ENCODE measurements around the gene SMAGP.
"Not testable (repeated sequence)": the region's sequence is repeated elsewhere in the genome, so short reads cannot be mapped to it uniquely, and the experiment has no call there.

SMAGP gene

DNA sequence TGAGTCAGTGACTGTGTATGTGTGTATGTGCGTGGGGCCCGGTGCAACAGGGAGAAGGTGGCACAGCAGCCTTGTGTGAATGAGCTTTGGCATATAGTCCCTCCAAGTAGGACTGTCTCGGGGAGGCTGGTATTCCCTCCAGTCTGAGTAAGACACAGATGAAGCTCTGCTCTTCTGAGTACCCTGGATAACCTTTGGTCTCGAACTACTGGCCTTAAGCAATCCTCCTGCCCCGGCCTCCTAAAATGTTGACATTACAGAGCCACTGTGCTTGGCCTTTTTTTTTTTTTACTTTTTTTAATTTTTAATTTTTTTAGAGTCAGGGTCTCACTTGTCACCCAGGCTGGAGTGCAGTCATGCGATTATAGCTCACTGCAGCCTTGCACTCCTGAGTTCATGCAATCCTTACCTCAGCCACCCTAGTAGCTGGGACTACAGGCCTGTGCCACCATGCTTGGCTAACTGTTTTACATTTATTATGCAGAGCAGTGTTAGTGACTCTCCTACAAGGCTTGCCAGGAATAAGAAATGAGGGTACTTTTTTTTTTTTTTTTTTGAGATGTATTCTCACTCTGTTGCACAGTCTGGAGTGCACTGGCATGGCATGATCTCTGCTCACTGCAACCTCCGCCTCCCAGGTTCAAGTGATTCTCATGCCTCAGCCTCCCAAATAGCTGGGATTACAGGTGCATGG is 41.0 kb downstream of the SMAGP start:
- in situ Hi-C loops (cut with MboI; ENCODE audit: low sequenced_read_pairs) = no loop called here

DNA sequence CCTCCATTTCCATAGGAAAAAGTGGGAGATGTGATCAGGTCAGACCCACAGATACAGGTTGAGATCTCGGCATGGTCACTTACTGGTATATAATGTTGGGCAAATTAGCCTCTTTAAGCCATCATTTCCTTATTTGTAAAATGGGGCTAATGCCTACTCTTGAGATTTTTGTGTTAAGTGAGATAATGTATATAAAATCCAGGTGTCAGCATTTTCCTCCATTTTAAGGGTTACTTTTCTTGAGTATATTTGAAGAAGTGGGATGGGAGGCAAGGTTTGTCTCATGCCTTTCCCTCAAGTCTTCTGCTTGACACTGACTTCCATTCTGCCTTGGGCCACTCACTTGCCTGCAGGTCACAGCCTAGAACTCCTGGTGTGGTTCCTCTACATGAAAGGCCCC is 42.3 kb downstream of the SMAGP start:
- in situ Hi-C loops (cut with MboI; ENCODE audit: low sequenced_read_pairs) = no loop called here

DNA sequence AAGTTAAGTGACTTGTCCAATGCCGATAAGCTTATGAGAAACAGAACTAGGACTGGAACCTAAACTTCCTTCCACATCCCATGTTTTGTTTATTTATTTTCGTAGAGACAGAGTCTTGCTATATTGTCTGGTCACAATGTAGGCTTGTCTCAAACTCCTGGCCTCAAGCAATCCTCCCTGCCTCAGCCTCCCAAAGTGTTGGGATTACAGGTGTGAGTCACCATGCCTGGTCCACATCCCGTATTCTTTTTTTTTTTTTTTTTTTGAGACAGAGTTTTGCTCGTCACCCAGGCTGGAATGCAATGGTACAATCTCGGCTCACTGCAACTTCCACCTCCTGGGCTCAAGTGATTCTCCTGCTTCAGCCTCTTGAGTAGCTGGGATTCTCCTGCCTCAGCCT is 43.1 kb downstream of the SMAGP start:
- in situ Hi-C loops (cut with MboI; ENCODE audit: low sequenced_read_pairs) = not testable (repeated sequence)

DNA sequence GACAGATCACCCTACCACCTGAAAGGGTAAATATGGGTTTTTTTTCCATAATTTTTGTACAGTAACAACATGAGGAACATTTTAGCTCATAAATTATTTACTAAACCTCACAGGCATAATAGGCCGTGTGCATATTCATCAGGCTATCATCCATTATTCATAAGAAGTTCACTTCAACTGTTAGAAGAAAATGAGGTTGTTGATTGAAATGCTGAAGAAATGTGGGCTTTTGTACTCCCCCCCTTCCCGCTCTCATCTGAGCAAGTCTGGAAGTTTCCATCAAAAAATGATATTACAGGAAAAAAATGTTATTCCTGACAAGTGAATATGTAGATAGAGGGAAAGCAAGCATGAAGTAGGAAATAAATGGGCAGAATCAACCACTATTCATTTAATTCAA is 44.4 kb downstream of the SMAGP start:
- in situ Hi-C loops (cut with MboI; ENCODE audit: low sequenced_read_pairs) = no loop called here

DNA sequence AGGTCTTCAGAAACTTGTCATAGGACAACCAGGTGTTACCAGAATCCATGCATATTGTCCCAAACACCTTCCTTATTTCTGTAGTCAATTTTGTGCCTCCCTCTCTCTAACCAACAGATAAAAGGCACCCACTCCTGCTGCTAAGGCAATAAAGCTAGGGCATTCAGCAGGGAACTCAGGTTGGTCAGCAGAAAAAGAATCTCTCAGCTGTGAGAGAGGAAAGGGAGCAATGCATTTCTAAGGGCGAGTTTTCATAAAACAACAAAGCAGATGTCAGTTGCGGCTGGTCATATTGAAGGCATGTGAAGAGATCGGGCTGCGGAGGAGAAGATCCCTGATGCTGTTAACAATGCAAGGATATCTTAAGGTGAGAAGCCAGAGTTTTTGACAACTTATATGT is 45.0 kb downstream of the SMAGP start:
- in situ Hi-C loops (cut with MboI; ENCODE audit: low sequenced_read_pairs) = no loop called here

DNA sequence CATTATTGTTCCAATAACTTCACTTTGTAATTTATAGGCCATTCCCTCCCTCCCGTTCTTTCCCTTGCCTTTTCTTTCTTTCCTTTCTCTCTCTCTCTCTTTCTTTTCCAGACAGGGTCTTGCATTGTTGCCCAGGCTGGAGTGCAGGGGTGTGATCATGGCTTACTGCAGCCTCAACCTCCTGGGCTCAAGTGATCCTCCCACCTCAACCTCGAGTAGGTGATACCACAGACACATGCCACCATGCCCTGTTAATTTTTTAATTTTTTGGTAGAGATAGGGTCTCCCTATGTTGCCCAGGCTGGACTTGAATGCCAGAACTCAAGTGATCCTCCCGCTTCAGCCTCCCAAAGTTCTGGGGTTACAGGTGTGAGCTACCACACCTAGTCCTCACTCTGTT is 45.6 kb downstream of the SMAGP start:
- in situ Hi-C loops (cut with MboI; ENCODE audit: low sequenced_read_pairs) = no loop called here

DNA sequence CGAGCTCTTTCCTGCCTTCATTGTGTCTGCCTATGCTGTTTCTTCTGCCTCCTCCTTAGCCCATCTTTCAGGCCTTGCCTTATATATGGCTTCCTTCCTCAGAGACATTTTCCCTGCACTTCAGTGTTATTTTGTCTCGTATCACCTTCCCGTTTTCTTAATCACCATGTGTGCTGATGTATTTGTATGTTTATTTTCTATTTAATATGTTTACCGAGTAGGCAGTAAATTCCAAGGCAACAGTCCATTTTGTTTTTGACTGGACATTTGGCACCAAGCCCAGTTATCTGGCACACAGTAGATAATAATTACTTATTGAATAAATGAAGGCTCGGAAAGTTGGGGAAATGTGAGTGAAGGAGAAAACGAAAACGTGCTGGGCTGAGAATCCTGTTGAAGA is 47.8 kb downstream of the SMAGP start:
- in situ Hi-C loops (cut with MboI; ENCODE audit: low sequenced_read_pairs) = no loop called here

DNA sequence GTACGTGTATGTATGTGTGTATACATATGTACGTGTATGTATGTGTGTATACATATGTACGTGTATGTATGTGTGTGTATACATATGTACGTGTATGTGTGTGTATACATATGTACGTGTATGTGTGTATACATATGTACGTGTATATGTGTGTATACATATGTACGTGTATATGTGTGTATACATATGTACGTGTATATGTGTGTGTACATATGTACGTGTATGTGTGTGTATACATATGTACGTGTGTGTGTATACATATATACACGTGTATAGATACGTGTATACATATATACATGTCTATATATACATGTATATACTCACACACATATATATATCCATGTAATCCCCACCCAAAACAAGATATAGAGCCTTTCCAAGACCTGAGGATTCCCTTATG is 50.4 kb downstream of the SMAGP start:
- in situ Hi-C loops (cut with MboI; ENCODE audit: low sequenced_read_pairs) = not testable (repeated sequence)

DNA sequence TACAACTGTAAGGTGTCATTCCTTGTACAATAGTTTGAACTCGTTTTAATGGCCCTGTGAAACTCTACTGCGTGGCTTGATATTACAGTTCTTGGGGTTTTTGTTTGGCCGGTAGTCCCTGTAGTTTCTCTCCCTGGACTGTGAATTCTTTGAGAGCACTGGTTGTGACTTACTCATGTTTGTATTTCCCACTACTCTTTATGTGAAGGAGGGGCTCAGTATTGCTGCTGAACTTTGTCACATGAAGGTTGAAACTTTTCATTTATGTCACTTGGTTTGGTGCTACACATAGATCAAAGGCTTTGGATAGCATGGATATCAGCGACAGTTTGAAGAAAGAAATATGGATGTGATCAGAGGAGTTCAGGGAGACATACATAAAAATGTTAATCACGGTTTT is 50.9 kb downstream of the SMAGP start:
- in situ Hi-C loops (cut with MboI; ENCODE audit: low sequenced_read_pairs) = no loop called here

DNA sequence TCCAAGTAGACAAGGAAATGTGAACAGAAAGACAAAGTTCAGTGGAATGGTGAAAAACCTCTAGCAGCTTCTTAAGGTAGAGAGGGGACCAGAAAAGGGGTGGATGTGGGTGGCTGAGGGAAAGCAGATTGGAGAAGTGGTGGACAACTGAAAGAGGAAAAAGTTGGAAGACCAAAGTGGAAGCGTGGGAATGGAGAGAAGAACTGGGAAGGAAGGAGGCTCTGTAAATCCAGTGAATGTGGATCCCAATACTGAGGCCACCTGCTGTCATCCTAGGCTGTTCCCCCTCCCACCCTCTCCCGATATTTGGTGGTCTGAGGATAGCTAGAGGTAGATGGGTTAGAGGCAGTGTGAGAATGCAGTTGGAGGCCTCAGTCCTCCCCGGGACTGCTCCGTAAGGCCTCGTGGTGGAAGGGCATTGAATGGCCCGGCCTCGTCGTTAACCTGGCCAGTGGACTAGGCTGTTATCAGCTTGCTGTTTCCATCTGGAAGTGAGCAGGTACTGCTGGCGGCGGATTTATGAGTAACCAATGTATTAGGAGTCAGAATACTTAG is 51.5 kb downstream of the SMAGP start:
- in situ Hi-C loops (cut with MboI; ENCODE audit: low sequenced_read_pairs) = no loop called here

DNA sequence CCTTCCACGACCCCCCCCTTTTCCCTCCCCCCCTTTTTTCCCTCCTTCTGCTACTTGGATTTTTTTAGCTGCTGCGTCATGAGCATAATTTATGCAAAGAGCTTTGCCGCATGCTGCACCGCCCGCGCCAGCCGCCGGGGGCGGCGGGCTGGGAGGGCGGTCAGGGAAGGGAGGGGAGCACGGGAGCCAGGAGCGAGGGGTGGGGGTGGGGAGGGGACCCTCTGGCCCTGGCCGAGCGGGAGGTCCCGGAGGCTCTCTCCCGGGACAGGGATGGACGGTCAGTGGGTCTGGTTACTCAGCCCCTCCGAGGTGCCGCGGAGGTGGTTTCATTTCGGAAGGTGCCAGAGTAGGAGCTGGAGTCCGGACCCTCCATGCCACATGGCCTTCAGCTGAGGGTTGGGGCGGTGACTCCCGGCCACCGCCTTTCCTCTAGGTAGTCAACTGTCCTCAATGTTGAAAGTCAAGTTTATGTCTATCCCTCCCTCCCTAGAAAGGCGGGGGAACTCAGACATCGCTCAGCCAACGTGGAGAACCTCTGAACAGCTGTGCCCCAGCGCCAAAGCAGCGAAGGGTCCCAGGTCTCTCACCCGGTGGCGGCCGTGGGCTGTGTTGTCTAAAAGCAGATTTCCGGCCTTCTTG is 52.1 kb downstream of the SMAGP start, which contains the start of gene POU6F1:
Gene POU6F1, minus strand, starts transcription at position 95 of the 639 bp plus-strand sequence. CDS start 11,226 bp downstream, outside the sequence.
- in situ Hi-C loops (cut with MboI; ENCODE audit: low sequenced_read_pairs) = no loop called here

DNA sequence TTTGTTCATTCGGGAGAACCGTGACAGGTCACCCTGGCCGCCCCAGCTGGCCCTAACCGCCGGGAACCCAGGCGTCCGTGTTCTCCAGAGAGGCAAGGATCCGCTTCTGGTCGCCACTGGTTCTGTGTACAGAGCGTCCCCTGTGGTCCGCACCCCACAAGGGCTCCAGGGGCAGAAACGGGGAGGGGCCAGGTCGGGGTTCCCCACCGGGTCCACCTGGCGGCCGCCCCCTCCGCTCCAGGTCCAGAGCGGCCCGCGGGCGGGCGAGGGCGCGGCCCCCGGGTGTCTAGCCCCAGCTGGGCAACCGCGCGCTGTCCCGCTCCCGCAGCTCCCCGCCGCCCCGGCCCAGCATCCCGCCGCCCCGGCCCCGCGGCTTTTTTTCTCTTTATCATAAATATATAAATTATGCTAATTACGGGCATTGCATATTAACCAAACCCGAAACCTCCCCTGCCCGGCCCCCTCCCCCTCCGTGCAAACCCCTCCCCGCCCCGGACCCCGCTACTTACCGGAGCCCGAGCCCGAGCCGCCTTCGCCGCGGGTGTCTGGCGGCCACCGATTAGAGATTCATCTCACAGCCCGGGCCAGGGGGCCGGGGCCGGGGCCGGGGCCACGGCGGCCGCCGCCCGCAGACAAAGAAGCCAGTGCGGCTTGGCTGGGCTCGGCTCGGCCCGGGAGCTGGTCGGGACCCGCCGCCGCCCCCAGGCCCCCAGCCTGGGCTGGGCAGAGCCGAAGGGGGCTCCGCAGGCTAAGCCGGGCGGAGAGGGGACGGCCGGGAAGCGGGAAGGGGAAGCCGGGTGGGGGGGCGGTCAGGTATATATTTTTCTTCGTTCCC is 52.9 kb downstream of the SMAGP start:
- in situ Hi-C loops (cut with MboI; ENCODE audit: low sequenced_read_pairs) = no loop called here

DNA sequence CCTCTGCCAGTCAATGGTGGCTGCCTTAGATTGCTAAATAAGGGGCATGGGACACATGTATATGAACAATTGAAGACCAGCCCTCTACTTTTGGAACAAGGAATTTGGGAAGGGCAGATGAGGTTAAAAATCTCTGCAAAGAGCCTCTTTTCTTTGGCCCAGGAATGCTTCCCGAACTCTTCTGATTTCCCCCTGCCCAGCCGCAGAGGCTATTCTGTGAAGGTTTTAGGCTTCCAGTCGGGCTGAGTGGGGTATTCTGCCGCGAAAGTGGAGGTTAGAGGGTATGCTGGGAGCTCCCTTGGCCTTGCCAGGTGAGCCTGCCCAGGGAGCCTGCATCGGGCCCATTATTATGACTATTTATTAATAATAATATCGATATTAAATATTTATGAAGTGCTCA is 53.6 kb downstream of the SMAGP start:
- in situ Hi-C loops (cut with MboI; ENCODE audit: low sequenced_read_pairs) = no loop called here

DNA sequence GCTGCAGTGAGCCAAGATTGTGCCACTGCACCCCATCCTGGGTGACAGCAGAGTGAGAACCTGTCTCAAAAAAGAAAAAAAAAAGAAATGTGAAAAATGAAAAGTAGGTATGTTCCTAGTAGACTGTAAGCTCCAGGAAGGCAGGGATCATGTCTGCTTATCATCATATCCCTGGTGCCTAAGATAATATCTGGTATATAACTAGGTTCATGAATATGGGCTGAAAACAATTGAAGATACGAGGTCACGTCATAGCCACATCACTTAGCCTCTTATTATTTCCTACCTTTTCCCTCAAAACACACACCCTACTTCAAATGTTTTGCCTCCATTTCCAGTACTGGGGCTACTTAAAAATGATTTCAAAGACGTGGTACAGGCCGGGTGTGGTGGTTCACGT is 55.3 kb downstream of the SMAGP start:
- in situ Hi-C loops (cut with MboI; ENCODE audit: low sequenced_read_pairs) = no loop called here

DNA sequence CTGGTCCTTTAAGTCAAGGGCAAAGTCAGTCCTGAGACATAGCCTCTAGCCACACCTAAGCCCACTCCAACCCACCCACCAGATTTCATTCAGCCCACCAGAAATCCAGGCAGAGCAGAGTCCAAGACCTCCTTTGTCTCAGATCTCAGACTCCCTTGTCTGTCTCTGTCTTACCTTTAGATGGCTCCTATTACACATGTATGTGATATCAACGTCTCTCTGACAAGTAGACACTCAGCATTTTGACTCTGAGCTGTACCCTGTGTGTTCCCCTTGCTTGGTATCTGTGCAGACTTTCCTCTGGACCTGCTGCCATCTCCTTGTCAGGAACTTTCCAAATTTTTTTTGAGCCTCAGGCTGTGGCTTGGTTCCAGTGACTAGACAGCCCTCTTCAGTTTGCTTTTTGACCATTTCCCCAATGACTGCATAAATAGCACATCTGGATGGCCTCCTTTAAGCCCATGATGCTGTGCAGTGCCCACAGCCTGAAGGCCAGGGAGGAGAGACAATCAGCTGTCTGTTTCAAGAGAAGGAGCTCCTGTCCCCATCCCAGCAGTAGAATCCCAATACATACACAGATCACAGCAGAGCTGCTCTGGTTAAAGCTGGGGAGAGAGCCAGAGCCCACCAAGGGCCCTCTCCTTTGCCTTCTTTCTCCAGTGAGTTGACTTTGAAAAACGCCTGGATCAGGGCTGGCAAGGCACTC is 59.4 kb downstream of the SMAGP start:
- in situ Hi-C loops (cut with MboI; ENCODE audit: low sequenced_read_pairs) = no loop called here

DNA sequence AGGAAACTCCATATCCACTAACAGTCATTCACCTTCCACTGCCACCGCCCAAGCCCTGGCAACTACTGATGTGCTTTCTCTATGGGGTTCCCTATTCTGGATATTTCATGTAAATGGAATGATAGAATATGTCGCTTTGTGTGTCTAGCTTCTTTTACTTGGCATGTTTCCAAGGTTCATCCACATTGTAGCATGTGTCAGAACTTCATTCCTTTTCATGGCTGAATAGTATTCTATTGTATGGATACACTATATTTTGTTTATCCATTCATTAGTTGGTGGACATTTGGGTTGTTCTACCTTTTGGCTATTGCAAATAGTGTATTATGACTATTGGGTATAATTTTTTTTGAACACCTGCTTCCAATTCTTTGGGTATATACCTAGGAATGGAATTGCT is 61.0 kb downstream of the SMAGP start:
- in situ Hi-C loops (cut with MboI; ENCODE audit: low sequenced_read_pairs) = no loop called here

DNA sequence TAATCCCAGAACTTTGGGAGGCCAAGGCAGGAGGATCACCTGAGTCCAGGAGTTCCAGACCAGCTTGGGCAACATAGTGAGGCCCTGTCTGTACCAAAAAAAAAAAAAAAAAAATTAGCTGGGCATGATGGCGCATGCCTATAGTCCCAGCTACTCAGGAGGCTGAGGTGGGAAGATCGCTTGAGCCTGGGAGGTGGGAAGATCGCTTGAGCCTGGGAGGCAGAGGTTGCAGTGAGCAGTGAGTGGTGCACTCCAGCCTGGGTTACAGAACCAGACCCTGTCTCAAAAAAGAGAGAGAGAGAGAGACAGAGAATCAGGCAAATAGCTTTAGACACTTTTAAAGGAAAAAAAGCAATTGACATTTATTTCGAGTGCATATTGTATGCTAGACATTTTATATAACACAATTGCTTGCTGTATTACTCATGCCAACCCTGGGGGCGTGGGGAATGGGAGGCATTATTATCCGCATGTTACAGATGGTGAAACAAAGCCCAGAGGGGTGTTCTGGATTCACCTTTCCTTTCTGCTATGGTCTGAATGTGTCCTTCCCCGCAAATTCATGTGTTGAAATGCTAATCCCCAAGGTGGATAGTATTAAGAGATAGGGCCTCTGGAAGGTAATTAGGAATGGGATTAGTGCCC is 62.1 kb downstream of the SMAGP start:
- in situ Hi-C loops (cut with MboI; ENCODE audit: low sequenced_read_pairs) = no loop called here

DNA sequence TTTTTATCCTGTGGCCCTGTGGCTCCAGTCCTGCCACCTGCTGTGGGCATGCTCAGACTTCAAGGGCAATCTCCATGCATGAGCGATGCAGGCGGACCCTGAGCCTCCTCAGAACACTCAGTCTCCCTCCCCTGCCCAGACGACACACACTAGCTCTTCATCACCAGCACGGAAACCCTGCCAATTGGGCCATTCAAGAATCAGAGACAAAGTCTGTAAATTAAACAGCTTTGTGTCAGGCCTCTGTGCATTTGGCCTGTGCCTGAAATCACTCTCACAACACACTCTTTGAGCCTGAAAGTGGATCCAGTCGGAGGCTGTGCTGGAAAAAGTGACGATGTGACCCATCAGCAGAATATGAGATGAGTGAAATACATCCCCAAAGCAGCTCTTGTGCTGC is 64.9 kb downstream of the SMAGP start:
- in situ Hi-C loops (cut with MboI; ENCODE audit: low sequenced_read_pairs) = no loop called here

DNA sequence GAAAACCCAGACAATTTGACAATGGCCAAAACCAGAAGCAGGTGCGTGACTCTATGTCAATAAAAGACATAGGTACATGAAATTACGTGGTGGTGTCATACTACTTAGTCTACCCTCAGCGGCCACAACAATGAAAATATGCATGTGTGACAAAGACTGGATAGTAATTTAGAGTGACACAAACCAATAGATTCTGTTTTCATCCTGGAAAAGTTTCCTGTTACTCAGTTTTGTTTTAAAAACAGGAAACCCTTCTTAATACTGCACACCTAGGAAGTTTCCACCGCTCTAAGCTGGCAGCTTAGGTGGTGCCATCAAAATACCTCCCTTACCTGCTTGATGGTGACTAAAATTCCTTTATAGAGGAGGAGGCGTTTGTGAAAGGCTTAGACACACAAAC is 67.5 kb downstream of the SMAGP start:
- in situ Hi-C loops (cut with MboI; ENCODE audit: low sequenced_read_pairs) = no loop called here

DNA sequence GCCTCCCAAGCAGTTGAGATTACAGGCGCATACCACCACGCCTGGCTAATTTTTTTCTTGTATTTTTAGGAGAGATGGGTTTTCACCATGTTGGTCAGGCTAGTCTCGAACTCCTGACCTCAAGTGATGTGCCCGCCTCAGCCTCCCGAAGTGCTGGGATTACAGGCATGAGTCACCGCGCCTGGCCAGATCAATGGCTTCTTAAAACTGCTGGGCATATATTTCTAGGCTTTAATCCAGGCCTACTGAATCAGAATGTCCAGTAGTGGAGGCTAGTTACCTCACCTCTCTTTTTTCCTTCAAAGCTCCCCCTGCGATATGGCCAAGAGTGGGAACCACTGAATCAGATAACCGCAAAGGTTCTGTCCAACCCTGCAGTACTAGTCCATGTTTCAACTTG is 69.4 kb downstream of the SMAGP start:
- in situ Hi-C loops (cut with MboI; ENCODE audit: low sequenced_read_pairs) = no loop called here

DNA sequence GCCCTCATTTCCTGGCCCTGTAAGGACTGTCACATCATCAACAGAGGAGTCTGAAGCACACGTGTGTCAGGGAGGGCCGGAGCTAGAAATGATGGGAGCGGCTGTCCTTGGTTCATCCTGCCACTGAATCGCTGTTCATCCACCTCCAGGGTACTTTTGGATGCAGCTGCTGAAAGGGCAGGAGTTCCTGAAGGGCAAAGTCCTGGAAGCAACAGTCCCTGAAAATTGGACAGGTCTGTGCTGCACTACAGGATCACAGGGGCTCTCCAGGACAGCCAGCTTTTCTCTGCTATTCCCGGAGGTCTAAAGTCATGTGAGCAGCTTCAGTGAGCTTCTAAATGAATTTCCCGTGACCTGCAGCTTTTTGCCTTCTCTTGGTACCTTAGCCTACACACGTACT is 70.1 kb downstream of the SMAGP start:
- in situ Hi-C loops (cut with MboI; ENCODE audit: low sequenced_read_pairs) = no loop called here

Data from HL-60/S4 treated with retinoic acid at 250 ng/mL for 4 days and 3 days (cell line).